ENCODE results near the gene TRPC4AP. TPM values are rescaled to one million over a fixed set of nuclear protein-coding genes. Genes with fewer than 3 reads are reported as not detected.

TRPC4AP gene
- total RNA-seq, 1 experiment from 2014 or later = 79.0 TPM

DNA sequence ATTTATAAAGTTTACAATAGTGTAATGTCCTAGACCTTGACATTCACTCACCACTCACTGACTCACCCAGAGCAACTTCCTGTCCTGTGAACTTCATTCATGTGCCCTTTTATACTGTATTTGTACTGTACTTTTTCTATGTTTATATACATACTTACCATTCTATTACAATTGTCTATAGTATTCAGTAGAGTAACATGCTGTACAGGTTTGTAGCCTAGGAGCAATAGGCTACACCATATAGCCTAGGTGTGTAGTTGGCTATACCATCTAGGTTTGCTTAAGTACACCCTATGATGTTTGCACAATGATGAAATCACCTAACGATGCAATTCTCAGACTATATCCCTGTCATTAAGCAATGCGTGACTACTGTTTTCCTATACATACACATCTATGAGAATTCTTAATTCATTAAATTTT is 37.1 kb upstream of the TRPC4AP start:
- Mint-ChIP-seq H3K9me3 (ENCODE audit: low read depth, unreplicated experiment) (no peaks in the 10 kb centered on the region), H3K36me3 (ENCODE audit: insufficient read depth, unreplicated experiment) (peaks cover 53% of the 10 kb centered on the region), H3K4me3 (ENCODE audit: low read depth, unreplicated experiment) (no peak overlapping the region), H3K4me1 (ENCODE audit: low read depth, unreplicated experiment) (no peaks in the 10 kb centered on the region), H3K27me3 (ENCODE audit: unreplicated experiment) (no peaks in the 10 kb centered on the region), H3K27ac (ENCODE audit: unreplicated experiment) (no peak overlapping the region)
- no TSS peak for BruUV-seq (replicated peaks)
- intact Hi-C loops (cut with micrococcal nuclease; ENCODE audit: unreplicated experiment) = no loop called here
- DNase-seq = no peak
- CTCF ChIA-PET = interaction anchor here (0.7 kb wide), 2 partner anchors 20 to 21 kb away, joined by 3 to 5 read pairs; no protein-coding TSS in a partner anchor
- TF ChIP-seq, protein P1, sequence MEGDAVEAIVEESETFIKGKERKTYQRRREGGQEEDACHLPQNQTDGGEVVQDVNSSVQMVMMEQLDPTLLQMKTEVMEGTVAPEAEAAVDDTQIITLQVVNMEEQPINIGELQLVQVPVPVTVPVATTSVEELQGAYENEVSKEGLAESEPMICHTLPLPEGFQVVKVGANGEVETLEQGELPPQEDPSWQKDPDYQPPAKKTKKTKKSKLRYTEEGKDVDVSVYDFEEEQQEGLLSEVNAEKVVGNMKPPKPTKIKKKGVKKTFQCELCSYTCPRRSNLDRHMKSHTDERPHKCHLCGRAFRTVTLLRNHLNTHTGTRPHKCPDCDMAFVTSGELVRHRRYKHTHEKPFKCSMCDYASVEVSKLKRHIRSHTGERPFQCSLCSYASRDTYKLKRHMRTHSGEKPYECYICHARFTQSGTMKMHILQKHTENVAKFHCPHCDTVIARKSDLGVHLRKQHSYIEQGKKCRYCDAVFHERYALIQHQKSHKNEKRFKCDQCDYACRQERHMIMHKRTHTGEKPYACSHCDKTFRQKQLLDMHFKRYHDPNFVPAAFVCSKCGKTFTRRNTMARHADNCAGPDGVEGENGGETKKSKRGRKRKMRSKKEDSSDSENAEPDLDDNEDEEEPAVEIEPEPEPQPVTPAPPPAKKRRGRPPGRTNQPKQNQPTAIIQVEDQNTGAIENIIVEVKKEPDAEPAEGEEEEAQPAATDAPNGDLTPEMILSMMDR (IDR thresholded peaks at IDR 0.05; ENCODE audit: unreplicated experiment) = no peak

DNA sequence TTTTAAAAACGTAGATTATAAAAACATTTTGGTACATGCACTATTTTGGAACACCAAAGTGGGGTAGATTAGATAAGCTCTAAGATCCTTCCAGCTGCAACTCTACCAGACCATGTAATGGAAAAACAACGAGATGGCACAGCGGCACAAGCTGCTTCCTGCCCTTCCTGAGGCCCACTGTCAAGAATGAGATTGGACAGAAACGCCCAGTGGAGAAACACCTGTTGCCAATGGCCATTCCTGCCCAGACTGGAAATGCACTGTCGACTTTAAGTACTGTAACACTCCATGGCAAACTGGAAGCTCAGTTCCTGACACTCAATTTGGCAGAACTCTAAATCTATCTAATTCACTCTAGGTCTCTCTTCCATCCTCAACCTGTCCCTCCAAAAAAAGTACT is 33.1 kb upstream of the TRPC4AP start:
- DNase-seq = no peak
- CTCF ChIA-PET = no interaction called here
- no TSS peak for BruUV-seq (replicated peaks)
- peaks cover under 1% of the 10 kb centered on the region for H3K4me1 Mint-ChIP-seq (ENCODE audit: low read depth, unreplicated experiment)
- H3K27me3 Mint-ChIP-seq (ENCODE audit: unreplicated experiment) = no peaks in the 10 kb centered on the region
- peaks cover 57% of the 10 kb centered on the region for H3K36me3 Mint-ChIP-seq (ENCODE audit: insufficient read depth, unreplicated experiment)
- intact Hi-C loops (cut with micrococcal nuclease; ENCODE audit: unreplicated experiment) = no loop called here
- TF ChIP-seq, protein P1 (IDR thresholded peaks at IDR 0.05; ENCODE audit: unreplicated experiment) = no peak
- no peaks in the 10 kb centered on the region for H3K9me3 Mint-ChIP-seq (ENCODE audit: low read depth, unreplicated experiment)
- no peak overlapping the region for H3K27ac Mint-ChIP-seq (ENCODE audit: unreplicated experiment)
- no peak overlapping the region for H3K4me3 Mint-ChIP-seq (ENCODE audit: low read depth, unreplicated experiment)

DNA sequence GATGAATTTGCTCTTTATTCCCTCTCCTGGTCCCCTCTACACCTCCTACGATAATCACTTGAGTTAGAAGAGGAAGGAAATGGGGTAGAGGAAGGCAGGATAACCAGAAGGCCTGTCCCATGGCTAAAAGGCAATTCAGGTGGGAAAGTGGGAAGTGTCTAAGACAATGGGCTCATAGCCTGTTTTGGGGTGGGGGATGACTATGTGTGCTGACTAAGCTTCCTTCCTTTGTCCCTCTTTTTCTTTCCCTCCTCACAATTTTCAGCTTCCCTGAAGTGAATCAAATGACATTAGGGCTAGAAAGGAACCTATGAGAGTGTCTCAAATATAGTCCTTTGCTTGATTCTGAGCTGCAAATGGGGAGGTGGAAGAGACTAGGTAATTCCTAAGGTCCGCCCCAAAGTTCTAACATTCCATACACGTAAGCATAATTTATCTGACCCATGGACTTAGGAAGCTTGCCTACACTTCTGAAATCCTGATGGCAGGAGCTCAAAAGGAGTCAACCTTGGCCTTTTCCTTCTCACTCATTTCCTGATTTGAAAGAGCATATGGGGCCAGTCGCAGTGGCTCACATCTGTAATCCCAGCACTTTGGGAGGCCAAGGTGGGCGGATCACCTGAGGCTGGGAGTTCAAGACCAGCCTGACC is 30.3 kb upstream of the TRPC4AP start:
- no TSS peak for BruUV-seq (replicated peaks)
- Mint-ChIP-seq H3K36me3 (ENCODE audit: insufficient read depth, unreplicated experiment) (peaks cover 63% of the 10 kb centered on the region), H3K4me3 (ENCODE audit: low read depth, unreplicated experiment) (no peak overlapping the region), H3K4me1 (ENCODE audit: low read depth, unreplicated experiment) (peaks cover 13% of the 10 kb centered on the region), H3K27me3 (ENCODE audit: unreplicated experiment) (no peaks in the 10 kb centered on the region), H3K27ac (ENCODE audit: unreplicated experiment) (no peak overlapping the region), H3K9me3 (ENCODE audit: low read depth, unreplicated experiment) (no peaks in the 10 kb centered on the region)
- CTCF ChIA-PET = interaction anchor here (1.0 kb wide), 1 partner anchor 22 kb away, joined by 3 read pairs; no protein-coding TSS in a partner anchor
- intact Hi-C loops (cut with micrococcal nuclease; ENCODE audit: unreplicated experiment) = no loop called here
- TF ChIP-seq, protein P1 (IDR thresholded peaks at IDR 0.05; ENCODE audit: unreplicated experiment) = no peak
- no peak for DNase-seq

DNA sequence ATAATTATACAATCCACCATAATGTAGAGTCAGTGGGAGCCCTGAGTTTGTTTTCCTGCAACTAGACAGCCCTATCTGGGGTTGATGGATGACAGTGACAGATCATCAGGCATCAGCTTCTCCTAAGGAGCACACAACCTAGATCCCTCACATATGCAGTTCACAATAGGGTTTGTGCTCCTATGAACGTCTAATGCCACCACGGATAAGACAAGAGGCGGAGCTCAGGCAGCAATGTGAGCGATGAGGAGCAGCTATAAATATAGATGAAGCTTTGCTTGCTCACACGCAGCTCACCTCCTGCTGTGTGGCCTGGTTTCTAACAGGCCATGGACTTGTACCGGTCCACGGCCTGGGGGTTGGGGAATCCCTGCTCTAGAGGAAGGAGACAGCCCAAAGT is 28.6 kb upstream of the TRPC4AP start:
- CTCF ChIA-PET = no interaction called here
- no peaks in the 10 kb centered on the region for H3K27me3 Mint-ChIP-seq (ENCODE audit: unreplicated experiment)
- intact Hi-C loops (cut with micrococcal nuclease; ENCODE audit: unreplicated experiment) = no loop called here
- no TSS peak for BruUV-seq (replicated peaks)
- TF ChIP-seq, protein P1 (IDR thresholded peaks at IDR 0.05; ENCODE audit: unreplicated experiment) = no peak
- no peak for DNase-seq
- no peak overlapping the region for H3K27ac Mint-ChIP-seq (ENCODE audit: unreplicated experiment)
- H3K4me3 Mint-ChIP-seq (ENCODE audit: low read depth, unreplicated experiment) = no peak overlapping the region
- H3K36me3 Mint-ChIP-seq (ENCODE audit: insufficient read depth, unreplicated experiment) = peaks cover 59% of the 10 kb centered on the region
- H3K4me1 Mint-ChIP-seq (ENCODE audit: low read depth, unreplicated experiment) = peaks cover 13% of the 10 kb centered on the region
- no peaks in the 10 kb centered on the region for H3K9me3 Mint-ChIP-seq (ENCODE audit: low read depth, unreplicated experiment)
